HepG2 (cell line): Measurements from ENCODE around the gene YIPF1. TPM values are rescaled to one million over a fixed set of nuclear protein-coding genes. Genes with fewer than 3 reads are reported as not detected.

Experiments
- ATAC-seq: fragments of 200-7000 bp; cut with Tn5 transposase; 3 replicates; pipeline ENCODE4 v1.9.1; 2020; ENCODE audit warnings: mild to moderate bottlenecking, moderate library complexity
- BruUV-seq: library from RNA; stranded (reverse); fragments of 400-500 nt; replicated peaks from 2 replicates; lab custom pipeline; 2021; lab: Mats Ljungman, UMichigan
- CTCF ChIA-PET: fragments of 300-600 bp; formaldehyde crosslinking; extraction: SDS; loops from one replicate; lab custom pipeline; 2021; ENCODE audit warnings: low total read pairs, inconsistent platforms, low intra/inter-chr PET ratio; lab: Yijun Ruan, JAX
- POLR2A ChIA-PET: fragments of 350-600 bp; sonication (Branson Sonifier 250); formaldehyde crosslinking; loops from one replicate; lab custom pipeline; 2020; ENCODE audit warnings: antibody characterized with exemption, inconsistent platforms; lab: Yijun Ruan, JAX
- DNase-seq: peaks from one replicate; pipeline ENCODE4 v3.0.0-alpha.2; 2015; ENCODE audit warnings: low spot score
- FAIRE-seq: peaks from 3 replicates; lab custom pipeline; 2011; peaks lifted over from hg19 to GRCh38; lab: Jason Lieb, UNC
- H2AFZ ChIP-seq: one replicate; pipeline ENCODE4 v1.6.1; 2011; ENCODE audit warnings: low read length, inconsistent platforms
- H3K27ac ChIP-seq: fragments of 300-600 bp; 3 replicates; pipeline ENCODE4 v1.8.0; 2011; ENCODE audit warnings: mixed run types, mild to moderate bottlenecking, mixed read lengths, low read length, inconsistent platforms; ENCODE audit not compliant: insufficient read depth; ENCODE audit errors: extremely low read length
- H3K27me3 ChIP-seq, 2 experiments: fragments of 200-600 bp in 1 of 2; 2 replicates in 1 of 2; 3 replicates in 1 of 2; pipeline versions ENCODE4 v1.6.0 to v1.8.0; 2011; ENCODE audit warnings: low read length in 2 of 2, mild to moderate bottlenecking in 2 of 2, moderate library complexity in 2 of 2, inconsistent platforms in 1 of 2; ENCODE audit not compliant: insufficient read depth in 2 of 2, control insufficient read depth in 1 of 2
- H3K36me3 ChIP-seq, 2 experiments: fragments of 200-600 bp in 1 of 2; replicated peaks in 1 of 2; 2 replicates in 1 of 2; 3 replicates in 1 of 2; pipeline versions ENCODE4 v1.5.1 to v1.8.0; 2011; ENCODE audit warnings: low read length in 2 of 2, inconsistent platforms in 1 of 2; ENCODE audit not compliant: insufficient read depth in 2 of 2, control insufficient read depth in 1 of 2
- H3K4me1 ChIP-seq: 2 replicates; pipeline ENCODE4 v1.5.1; 2012; ENCODE audit warnings: low read length, inconsistent platforms; ENCODE audit not compliant: insufficient read depth
- H3K4me2 ChIP-seq: 2 replicates; pipeline ENCODE4 v1.6.0; 2011; ENCODE audit warnings: low read depth, low read length, inconsistent platforms
- H3K4me3 ChIP-seq, 3 experiments: fragments of 200-600 bp in 1 of 3; sonication (generic), shearing (Covaris generic) in 1 of 3; replicated peaks in 1 of 3; 2 replicates each; pipeline ENCODE4 v1.5.1; 2011 to 2016; ENCODE audit warnings: low read length in 3 of 3, inconsistent platforms in 2 of 3, low read depth in 2 of 3, mild to moderate bottlenecking in 2 of 3, control low read depth in 1 of 3, mixed read lengths in 1 of 3; ENCODE audit not compliant: insufficient read depth in 1 of 3
- H3K79me2 ChIP-seq: one replicate; pipeline ENCODE4 v1.6.1; 2011; ENCODE audit warnings: low read length, inconsistent platforms; ENCODE audit not compliant: insufficient read depth
- H3K9ac ChIP-seq: 2 replicates; pipeline ENCODE4 v1.6.0; 2011; ENCODE audit warnings: mild to moderate bottlenecking, low read depth, low read length, inconsistent platforms; ENCODE audit not compliant: insufficient read depth
- H3K9me3 ChIP-seq: 2 replicates; pipeline ENCODE4 v1.5.1; 2012; ENCODE audit warnings: mild to moderate bottlenecking, low read length
- H4K20me1 ChIP-seq: 2 replicates; pipeline ENCODE4 v1.6.0; 2011; ENCODE audit warnings: inconsistent platforms, mild to moderate bottlenecking, low read length, moderate library complexity; ENCODE audit not compliant: insufficient read depth
- ADNP ChIP-seq: sonication (generic); formaldehyde crosslinking; IDR thresholded peaks from 2 replicates; pipeline ENCODE4 v1.4.0; 2020; ENCODE audit warnings: missing genetic modification reagents
- ETS1 ChIP-seq: sonication (generic); formaldehyde crosslinking; IDR thresholded peaks from 2 replicates; pipeline ENCODE4 v1.4.0; 2020; ENCODE audit warnings: missing genetic modification reagents
- FOXC1 ChIP-seq: sonication (generic); formaldehyde crosslinking; IDR thresholded peaks from 2 replicates; pipeline ENCODE4 v1.8.0; 2022; ENCODE audit warnings: mild to moderate bottlenecking, missing genetic modification reagents, borderline replicate concordance
- NR0B2 ChIP-seq: sonication (generic); formaldehyde crosslinking; IDR thresholded peaks from 2 replicates; pipeline ENCODE4 v1.4.0; 2020; ENCODE audit warnings: mild to moderate bottlenecking, missing genetic modification reagents
- SNRNP70 ChIP-seq: fragments of 200-400 bp; formaldehyde crosslinking; IDR thresholded peaks from 2 replicates; pipeline ENCODE4 v1.6.1; 2017; ENCODE audit warnings: mild to moderate bottlenecking, low read depth, low read length, moderate library complexity
- ZBTB25 ChIP-seq: IDR thresholded peaks from 2 replicates; pipeline ENCODE4 v1.6.1; 2018; ENCODE audit warnings: missing genetic modification reagents
- ZFX ChIP-seq: sonication (generic); formaldehyde crosslinking; IDR thresholded peaks from 2 replicates; pipeline ENCODE4 v1.4.0; 2020; ENCODE audit warnings: mild to moderate bottlenecking, low read depth, missing genetic modification reagents, moderate library complexity
- ZNF253 ChIP-seq: sonication (generic); formaldehyde crosslinking; IDR thresholded peaks from 2 replicates; pipeline ENCODE4 v1.8.0; 2022; ENCODE audit warnings: mild to moderate bottlenecking, missing genetic modification reagents, borderline replicate concordance
- ZNF260 ChIP-seq: sonication (generic); formaldehyde crosslinking; IDR thresholded peaks from 2 replicates; pipeline ENCODE4 v1.4.0; 2020; ENCODE audit warnings: missing genetic modification reagents, low read depth, mild to moderate bottlenecking, borderline replicate concordance
- ZNF335 ChIP-seq: sonication (generic); formaldehyde crosslinking; IDR thresholded peaks from 2 replicates; pipeline ENCODE4 v1.4.0; 2020; ENCODE audit warnings: missing genetic modification reagents
- WGBS: methylation state at CpG from one replicate; pipeline ENCODE4 v1.1.6; 2017; ENCODE audit warnings: low lambda C conversion rate; 5-methylcytosine and 5-hydroxymethylcytosine counted together
- in situ Hi-C: cut with HindIII; loops from 2 replicates; pipeline ENCODE4 v1.10.0; 2017; ENCODE audit warnings: low pct_unique_long_range_greater_than_20kb; ENCODE audit not compliant: extremely low pct_ligation_motif_present
- intact Hi-C: fragments of 100-400 bp; cut with micrococcal nuclease; formaldehyde crosslinking; loops from one replicate; pipeline ENCODE4 v1.10.0; 2022; ENCODE audit not compliant: unreplicated experiment
- polyA plus RNA-seq, 8 experiments: library from polyadenylated mRNA; depleted of rRNA in 3 of 8; stranded (reverse) in 7 of 8; unstranded in 1 of 8; fragments of >200 nt; fragmentation: Illumina TruSeq in 4 of 8; extraction: Trizol in 4 of 8; gene quantifications; 2 replicates each; pipeline versions ENCODE4 v1.2.1 to v1.2.3, GENCODE V29; 2011 to 2016; ENCODE audit warnings: low read depth in 4 of 8, missing spikeins in 1 of 8, mixed read lengths in 1 of 8; ENCODE audit not compliant: insufficient read depth in 1 of 8
- total RNA-seq, 5 experiments: library from RNA; depleted of rRNA; stranded (reverse); fragments of >200 nt; fragmentation: Illumina TruSeq; extraction: Trizol; gene quantifications; 2 replicates each; pipeline ENCODE4 v1.2.3, GENCODE V29; 2016; ENCODE audit warnings: low read depth in 1 of 5

Gene YIPF1
- total and polyA plus RNA-seq, 2 of the 13 experiments (the other 11 are each of a cell fraction or from before 2014, with no cell fraction given) = 21.1 to 31.9 TPM

GRCh38 chr1:53871221-53871620, 18.4 kb downstream of the YIPF1 start:
- Histone ChIP-seq H3K9me3 (no peaks in the 10 kb centered on the region), H3K27ac (no peak overlapping the region), H3K79me2 (no peaks in the 10 kb centered on the region), H4K20me1 (no peaks in the 10 kb centered on the region), H3K4me2 (no peak overlapping the region), H2AFZ (no peak overlapping the region), H3K9ac (no peak overlapping the region), H3K27me3 (no peaks in the 10 kb centered on the region), H3K4me1 (no peaks in the 10 kb centered on the region), H3K4me3 (no peak overlapping the region), H3K36me3 (peaks cover 3 to 18% of the 10 kb centered on the region in 2 experiments; a peak in 3 of 5 replicates)
- DNase-seq = no peak
- in situ Hi-C loops (no loop called here), intact Hi-C loops (no loop called here)
- WGBS = 96% methylated on average over 4 of the region's 4 CpGs
- no peak for FAIRE-seq
- no peak for ATAC-seq
- BruUV-seq = no TSS peak
- ChIA-PET POLR2A (interaction anchor here (0.7 kb wide), 1 partner anchor 48 kb away, joined by 3 read pairs; no protein-coding TSS in a partner anchor), CTCF (no interaction called here)
- TF ChIP-seq ZNF335 (CRISPR knock-in tag) (no peak), ZFX (CRISPR knock-in tag) (no peak), FOXC1 (CRISPR knock-in tag) (no peak), ZNF253 (CRISPR knock-in tag) (no peak), NR0B2 (CRISPR knock-in tag) (no peak), ZBTB25 (CRISPR knock-in tag) (no peak), SNRNP70 (no peak), ETS1 (no peak), ADNP (no peak), ZNF260 (CRISPR knock-in tag) (no peak)
